HG03135 (cell line): ENCODE results near the gene TAF7L.

ENCODE experiments used
- ATAC-seq: cut with Tn5 transposase; IDR thresholded peaks from one replicate; pipeline ENCODE4 v1.9.1; 2021; ENCODE audit warnings: mild to moderate bottlenecking, moderate library complexity; ENCODE audit not compliant: unreplicated experiment

TAF7L gene

GRCh38 chrX:101223226-101223625 lies 67.9 kb downstream of the TAF7L start:
- ATAC-seq = no peak

GRCh38 chrX:101220662-101221260 lies 70.4 kb downstream of the TAF7L start:
- no peak for ATAC-seq

GRCh38 chrX:101219864-101220346 lies 71.2 kb downstream of the TAF7L start:
- no peak for ATAC-seq

- no peak for ATAC-seq
Measured at GRCh38 chrX:101219116-101219863, 71.8 kb downstream of the TAF7L start, which contains the start of gene DRP2. TSS of gene DRP2 (plus strand) at chrX:101219786. CDS start at chrX:101231648, 11,862 bp downstream.
